GM12892 (cell line): Measurements from ENCODE around the gene IP6K2.

Source experiments
- POLR2A ChIP-seq: IDR thresholded peaks from 2 replicates; pipeline ENCODE4 v1.6.1; 2011; ENCODE audit warnings: low read depth, low read length, control low read depth
- POLR2AphosphoS5 ChIP-seq: IDR thresholded peaks from 2 replicates; pipeline ENCODE4 v1.6.1; 2011; ENCODE audit warnings: low read depth, low read length, control low read depth

DNA sequence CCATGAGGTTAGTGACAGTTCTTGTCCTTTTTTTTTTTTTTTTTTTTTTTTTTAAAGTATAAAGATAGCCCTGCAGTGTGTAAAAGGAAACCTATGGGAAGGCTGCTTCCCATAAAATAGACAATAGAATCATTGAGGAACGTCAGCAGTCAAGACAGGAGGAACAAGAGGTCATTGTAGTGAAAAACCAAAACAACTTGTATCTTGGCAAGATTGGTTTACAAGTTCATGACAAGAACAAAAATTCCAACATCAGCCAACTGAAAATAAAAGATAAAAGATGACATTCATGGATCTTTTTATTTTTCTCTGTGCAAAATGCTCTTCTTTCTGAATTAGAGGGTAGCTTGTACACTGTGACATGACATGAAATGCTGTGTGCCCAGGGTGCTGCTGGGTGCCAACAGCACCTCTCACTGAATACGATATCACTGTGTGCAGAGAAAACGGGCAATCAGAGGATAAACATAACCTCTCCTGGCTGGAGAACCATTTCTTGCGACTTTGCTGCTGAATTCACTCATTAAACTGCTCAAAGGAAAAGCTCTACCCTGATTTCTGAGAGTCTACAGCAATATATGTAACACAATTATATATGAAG, 30.1 kb upstream of the IP6K2 start:
- TF ChIP-seq POLR2A, result no peak
- no peak for TF ChIP-seq POLR2AphosphoS5
